ENCODE results near the gene DOP1A. TPM values are rescaled to one million over a fixed set of nuclear protein-coding genes. Genes with fewer than 3 reads are reported as not detected.

DOP1A gene
- total and polyA plus RNA-seq, 4 donors, result 3.5 to 32.0 (median 9.6) TPM

DNA sequence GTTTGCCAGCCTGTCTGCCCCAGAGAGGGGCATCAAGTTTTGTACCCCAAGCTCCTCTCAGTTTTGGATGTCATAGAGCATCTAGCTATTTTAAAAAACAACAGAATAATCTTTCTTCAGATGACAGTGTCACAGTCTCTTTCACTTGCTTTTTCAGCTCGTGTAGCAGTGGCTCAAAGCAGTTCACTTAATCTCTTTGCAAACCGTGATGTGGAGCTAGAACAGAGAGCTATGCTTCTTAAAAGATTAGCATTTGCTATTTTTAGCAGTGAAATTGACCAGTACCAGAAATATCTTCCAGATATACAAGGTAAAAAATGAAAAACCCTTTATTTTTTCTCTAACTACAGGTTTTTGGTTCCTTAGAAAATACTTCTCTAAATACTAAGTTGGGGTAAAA lies 88.3 kb downstream of the DOP1A start:
- Histone ChIP-seq H3K4me1 (ENCODE audit: control insufficient read depth in 4 of 4, insufficient read depth in 4 of 4, low read length in 3 of 4) (no peaks in the 10 kb centered on the region), H3K9ac (ENCODE audit: low read depth in 1 of 2, low read length in 2 of 2) (no peak overlapping the region), H3K9me3 (ENCODE audit: control insufficient read depth in 4 of 4, low read length in 3 of 4) (no peaks in the 10 kb centered on the region), H3K27me3 (ENCODE audit: control insufficient read depth in 4 of 4, insufficient read depth in 4 of 4, low read length in 3 of 4) (no peaks in the 10 kb centered on the region), H3K27ac (ENCODE audit: low read depth in 1 of 2, low read length in 2 of 2) (no peak overlapping the region), H3K4me3 (ENCODE audit: low read depth in 1 of 3, low read length in 3 of 3) (no peak overlapping the region), H3K36me3 (ENCODE audit: control insufficient read depth in 4 of 4, insufficient read depth in 3 of 4, low read depth in 1 of 4, low read length in 3 of 4) (peaks cover 6 to 52% (median 28%) of the 10 kb centered on the region in 4 donors)
- no peak for DNase-seq (ENCODE audit: low spot score)
- WGBS, result 82% methylated on average over 2 of the region's 2 CpGs
- TF ChIP-seq RXRA (IDR thresholded peaks at IDR 0.05), result no peak
- no peak for TF ChIP-seq FOXA2 (IDR thresholded peaks at IDR 0.05)
- TF ChIP-seq, protein P1, sequence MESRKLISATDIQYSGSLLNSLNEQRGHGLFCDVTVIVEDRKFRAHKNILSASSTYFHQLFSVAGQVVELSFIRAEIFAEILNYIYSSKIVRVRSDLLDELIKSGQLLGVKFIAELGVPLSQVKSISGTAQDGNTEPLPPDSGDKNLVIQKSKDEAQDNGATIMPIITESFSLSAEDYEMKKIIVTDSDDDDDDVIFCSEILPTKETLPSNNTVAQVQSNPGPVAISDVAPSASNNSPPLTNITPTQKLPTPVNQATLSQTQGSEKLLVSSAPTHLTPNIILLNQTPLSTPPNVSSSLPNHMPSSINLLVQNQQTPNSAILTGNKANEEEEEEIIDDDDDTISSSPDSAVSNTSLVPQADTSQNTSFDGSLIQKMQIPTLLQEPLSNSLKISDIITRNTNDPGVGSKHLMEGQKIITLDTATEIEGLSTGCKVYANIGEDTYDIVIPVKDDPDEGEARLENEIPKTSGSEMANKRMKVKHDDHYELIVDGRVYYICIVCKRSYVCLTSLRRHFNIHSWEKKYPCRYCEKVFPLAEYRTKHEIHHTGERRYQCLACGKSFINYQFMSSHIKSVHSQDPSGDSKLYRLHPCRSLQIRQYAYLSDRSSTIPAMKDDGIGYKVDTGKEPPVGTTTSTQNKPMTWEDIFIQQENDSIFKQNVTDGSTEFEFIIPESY (IDR thresholded peaks at IDR 0.05), result no peak
- no peak for TF ChIP-seq NR2F2 (IDR thresholded peaks at IDR 0.05)
- no peak for TF ChIP-seq TAF1 (conservative IDR thresholded peaks at IDR 0.05)
- TF ChIP-seq HNF4A (conservative IDR thresholded peaks at IDR 0.05), result no peak

- Histone ChIP-seq H3K4me1 (ENCODE audit: control insufficient read depth in 4 of 4, insufficient read depth in 4 of 4, low read length in 3 of 4) (no peaks in the 10 kb centered on the region), H3K9me3 (ENCODE audit: control insufficient read depth in 4 of 4, low read length in 3 of 4) (no peaks in the 10 kb centered on the region)
- 88% methylated on average over 1 of the region's 1 CpG for WGBS
These were observed 92.7 kb downstream of the DOP1A start for GRCh38 chr6:83160167-83160566.

GRCh38 chr6:83167726-83168278 lies 100.3 kb downstream of the DOP1A start:
- Histone ChIP-seq H3K27ac (ENCODE audit: low read depth in 1 of 2, low read length in 2 of 2) (no peak overlapping the region), H3K9me3 (ENCODE audit: control insufficient read depth in 4 of 4, low read length in 3 of 4) (no peaks in the 10 kb centered on the region), H3K36me3 (ENCODE audit: control insufficient read depth in 4 of 4, insufficient read depth in 3 of 4, low read depth in 1 of 4, low read length in 3 of 4) (peaks cover 15 to 74% (median 63%) of the 10 kb centered on the region in 4 donors), H3K4me1 (ENCODE audit: control insufficient read depth in 4 of 4, insufficient read depth in 4 of 4, low read length in 3 of 4) (no peaks in the 10 kb centered on the region), H3K27me3 (ENCODE audit: control insufficient read depth in 4 of 4, insufficient read depth in 4 of 4, low read length in 3 of 4) (no peaks in the 10 kb centered on the region), H3K9ac (ENCODE audit: low read depth in 1 of 2, low read length in 2 of 2) (no peak overlapping the region), H3K4me3 (ENCODE audit: low read depth in 1 of 3, low read length in 3 of 3) (no peak overlapping the region)
- no peak for DNase-seq (ENCODE audit: low spot score)
- TF ChIP-seq, protein P1 (IDR thresholded peaks at IDR 0.05), result no peak
- TF ChIP-seq HNF4A (conservative IDR thresholded peaks at IDR 0.05) (no peak), SP1 (IDR thresholded peaks at IDR 0.05) (no peak), NR2F2 (IDR thresholded peaks at IDR 0.05) (no peak), CTCF (IDR thresholded peaks at IDR 0.05; ENCODE audit: low read depth, low read length, missing input control) (no peak), RXRA (IDR thresholded peaks at IDR 0.05) (no peak), FOXA1 (IDR thresholded peaks at IDR 0.05) (no peak), HNF4G (IDR thresholded peaks at IDR 0.05) (no peak), YY1 (IDR thresholded peaks at IDR 0.05) (no peak), JUND (IDR thresholded peaks at IDR 0.05) (no peak), FOXA2 (IDR thresholded peaks at IDR 0.05) (no peak), RAD21 (IDR thresholded peaks at IDR 0.05) (no peak), GABPA (IDR thresholded peaks at IDR 0.05 in 1 of 2, conservative IDR thresholded peaks at IDR 0.05 in 1 of 2) (no peak), EGR1 (IDR thresholded peaks at IDR 0.05; ENCODE audit: low read depth in 2 of 2) (no peak)
- TF ChIP-seq, protein P2, sequence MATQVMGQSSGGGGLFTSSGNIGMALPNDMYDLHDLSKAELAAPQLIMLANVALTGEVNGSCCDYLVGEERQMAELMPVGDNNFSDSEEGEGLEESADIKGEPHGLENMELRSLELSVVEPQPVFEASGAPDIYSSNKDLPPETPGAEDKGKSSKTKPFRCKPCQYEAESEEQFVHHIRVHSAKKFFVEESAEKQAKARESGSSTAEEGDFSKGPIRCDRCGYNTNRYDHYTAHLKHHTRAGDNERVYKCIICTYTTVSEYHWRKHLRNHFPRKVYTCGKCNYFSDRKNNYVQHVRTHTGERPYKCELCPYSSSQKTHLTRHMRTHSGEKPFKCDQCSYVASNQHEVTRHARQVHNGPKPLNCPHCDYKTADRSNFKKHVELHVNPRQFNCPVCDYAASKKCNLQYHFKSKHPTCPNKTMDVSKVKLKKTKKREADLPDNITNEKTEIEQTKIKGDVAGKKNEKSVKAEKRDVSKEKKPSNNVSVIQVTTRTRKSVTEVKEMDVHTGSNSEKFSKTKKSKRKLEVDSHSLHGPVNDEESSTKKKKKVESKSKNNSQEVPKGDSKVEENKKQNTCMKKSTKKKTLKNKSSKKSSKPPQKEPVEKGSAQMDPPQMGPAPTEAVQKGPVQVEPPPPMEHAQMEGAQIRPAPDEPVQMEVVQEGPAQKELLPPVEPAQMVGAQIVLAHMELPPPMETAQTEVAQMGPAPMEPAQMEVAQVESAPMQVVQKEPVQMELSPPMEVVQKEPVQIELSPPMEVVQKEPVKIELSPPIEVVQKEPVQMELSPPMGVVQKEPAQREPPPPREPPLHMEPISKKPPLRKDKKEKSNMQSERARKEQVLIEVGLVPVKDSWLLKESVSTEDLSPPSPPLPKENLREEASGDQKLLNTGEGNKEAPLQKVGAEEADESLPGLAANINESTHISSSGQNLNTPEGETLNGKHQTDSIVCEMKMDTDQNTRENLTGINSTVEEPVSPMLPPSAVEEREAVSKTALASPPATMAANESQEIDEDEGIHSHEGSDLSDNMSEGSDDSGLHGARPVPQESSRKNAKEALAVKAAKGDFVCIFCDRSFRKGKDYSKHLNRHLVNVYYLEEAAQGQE (IDR thresholded peaks at IDR 0.05), result no peak
- TF ChIP-seq, protein P3, sequence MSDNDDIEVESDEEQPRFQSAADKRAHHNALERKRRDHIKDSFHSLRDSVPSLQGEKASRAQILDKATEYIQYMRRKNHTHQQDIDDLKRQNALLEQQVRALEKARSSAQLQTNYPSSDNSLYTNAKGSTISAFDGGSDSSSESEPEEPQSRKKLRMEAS (IDR thresholded peaks at IDR 0.05), result no peak
- TF ChIP-seq, protein P4, sequence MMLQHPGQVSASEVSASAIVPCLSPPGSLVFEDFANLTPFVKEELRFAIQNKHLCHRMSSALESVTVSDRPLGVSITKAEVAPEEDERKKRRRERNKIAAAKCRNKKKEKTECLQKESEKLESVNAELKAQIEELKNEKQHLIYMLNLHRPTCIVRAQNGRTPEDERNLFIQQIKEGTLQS (IDR thresholded peaks at IDR 0.05), result no peak
- WGBS, result 98% methylated on average over 5 of the region's 5 CpGs

More at GRCh38 chr6:83160167-83160566, 92.7 kb downstream of the DOP1A start:
- no peak overlapping the region for H3K9ac ChIP-seq (ENCODE audit: low read depth in 1 of 2, low read length in 2 of 2)
- no peak for DNase-seq (ENCODE audit: low spot score)
- no peak overlapping the region for H3K27ac ChIP-seq (ENCODE audit: low read depth in 1 of 2, low read length in 2 of 2)
- no peak overlapping the region for H3K4me3 ChIP-seq (ENCODE audit: low read depth in 1 of 3, low read length in 3 of 3)
- H3K36me3 ChIP-seq (ENCODE audit: control insufficient read depth in 4 of 4, insufficient read depth in 3 of 4, low read depth in 1 of 4, low read length in 3 of 4), result peaks cover 3 to 45% (median 25%) of the 10 kb centered on the region in 4 donors
- no peaks in the 10 kb centered on the region for H3K27me3 ChIP-seq (ENCODE audit: control insufficient read depth in 4 of 4, insufficient read depth in 4 of 4, low read length in 3 of 4)
- TF ChIP-seq SP1 (IDR thresholded peaks at IDR 0.05), result no peak
- no peak for TF ChIP-seq RAD21 (IDR thresholded peaks at IDR 0.05)
